GM10248 (cell line): Measurements from ENCODE around the gene SERPINA1.

Experiments
- CTCF ChIA-PET: fragments of 300-600 bp; sonication (Branson Sonifier 250); formaldehyde crosslinking; extraction: SDS; loops from one replicate; lab custom pipeline; 2021; ENCODE audit warnings: antibody characterized with exemption; lab: Yijun Ruan, JAX
- POLR2A ChIA-PET: fragments of 350-650 bp; sonication (Branson Sonifier 250); formaldehyde crosslinking; extraction: SDS; loops from one replicate; lab custom pipeline; 2020; ENCODE audit warnings: antibody characterized with exemption; lab: Yijun Ruan, JAX
- DNase-seq: peaks from one replicate; pipeline ENCODE4 v3.0.0; 2012; ENCODE audit errors: extremely low spot score
- CTCF ChIP-seq: IDR thresholded peaks from 2 replicates; pipeline ENCODE4 v1.5.1; 2012; ENCODE audit warnings: mild to moderate bottlenecking, low read depth; ENCODE audit errors: extremely low read depth, missing control alignments, control extremely low read depth

SERPINA1 gene

GRCh38 chr14:94389731-94390371 is 1.4 kb upstream of the SERPINA1 start:
- DNase-seq, result no peak
- ChIA-PET POLR2A (no interaction called here), CTCF (interaction anchor here (1.1 to 1.5 kb wide), 2 partner anchors 21 to 159 kb away, joined by 3 to 4 read pairs; no protein-coding TSS in a partner anchor)
- no peak for TF ChIP-seq CTCF

GRCh38 chr14:94389104-94389469 is 685 bp upstream of the SERPINA1 start:
- POLR2A ChIA-PET, result no interaction called here
- CTCF ChIA-PET, result interaction anchor here (1.5 kb wide), 1 partner anchor 160 kb away, joined by 4 read pairs; no protein-coding TSS in a partner anchor
- TF ChIP-seq CTCF, result no peak
- no peak for DNase-seq

GRCh38 chr14:94388027-94388383 is 397 bp downstream of the SERPINA1 start:
- POLR2A ChIA-PET, result no interaction called here
- CTCF ChIA-PET, result no interaction called here
- no peak for DNase-seq
- TF ChIP-seq CTCF, result no peak

GRCh38 chr14:94387051-94388026 is 1.1 kb downstream of the SERPINA1 start:
- no peak for TF ChIP-seq CTCF
- CTCF ChIA-PET, result interaction anchor here (0.8 to 1.1 kb wide), 2 partner anchors 14 to 31 kb away, joined by 3 read pairs; no protein-coding TSS in a partner anchor
- POLR2A ChIA-PET, result no interaction called here
- DNase-seq, result no peak

GRCh38 chr14:94386085-94387031 is 2.0 kb downstream of the SERPINA1 start:
- TF ChIP-seq CTCF, result no peak
- ChIA-PET CTCF (interaction anchor here (0.7 to 1.3 kb wide), 5 partner anchors 9 to 182 kb away, joined by 3 read pairs; no protein-coding TSS in a partner anchor), POLR2A (no interaction called here)

More at GRCh38 chr14:94386085-94387031, 2.0 kb downstream of the SERPINA1 start:
- no peak for DNase-seq
